Cardiac muscle cell (in vitro differentiated cells and primary cell): ENCODE data around the gene SEH1L. TPM values are rescaled to one million over a fixed set of nuclear protein-coding genes. Genes with fewer than 3 reads are reported as not detected.

ENCODE experiments used
- DNase-seq, 2 donors: peaks; one replicate each; pipeline versions ENCODE4 v3.0.0 to v3.0.0-alpha.2; 2010 to 2017; ENCODE audit warnings: low read depth in 1 of 2, low spot score in 1 of 2
- H3K27ac ChIP-seq: fragments of 200-600 bp; sonication (generic); 2 replicates; pipeline ENCODE4 v1.5.1; 2016
- H3K27me3 ChIP-seq: fragments of 200-600 bp; sonication (generic); 2 replicates; pipeline ENCODE4 v1.6.0; 2016; ENCODE audit warnings: control low read depth
- H3K36me3 ChIP-seq: fragments of 200-600 bp; sonication (generic); 2 replicates; pipeline ENCODE4 v1.5.1; 2016; ENCODE audit warnings: control low read depth
- H3K4me1 ChIP-seq: fragments of 200-600 bp; sonication (generic); 2 replicates; pipeline ENCODE4 v1.8.1; 2017; ENCODE audit warnings: low read depth, mild to moderate bottlenecking, mixed run types
- H3K4me3 ChIP-seq: fragments of 200-600 bp; sonication (generic); 2 replicates; pipeline ENCODE4 v1.5.1; 2016; ENCODE audit warnings: mild to moderate bottlenecking
- H3K9me3 ChIP-seq: fragments of 200-600 bp; sonication (generic); 2 replicates; pipeline ENCODE4 v1.5.1; 2017; ENCODE audit warnings: low read depth, mild to moderate bottlenecking, control low read depth
- polyA plus RNA-seq: library from polyadenylated mRNA; unstranded; fragments of >200 nt; fragmentation: Nextera tagmentation; extraction: Ambion mirVana; gene quantifications from 2 replicates; pipeline ENCODE4 v1.2.1, GENCODE V29; 2016
- total RNA-seq: library from RNA; depleted of rRNA; stranded (reverse); fragments of >200 nt; gene quantifications from 2 replicates; pipeline ENCODE4 v1.2.3, GENCODE V29; 2016
- TF ChIP-seq, protein P1 (sequence below): IDR thresholded peaks from 2 replicates; pipeline ENCODE4 v1.5.1; 2012; ENCODE audit warnings: low read depth, mild to moderate bottlenecking, low read length

The SEH1L gene
- total and polyA plus RNA-seq, 2 experiments from 2014 or later = 20.9 to 30.0 TPM

DNA sequence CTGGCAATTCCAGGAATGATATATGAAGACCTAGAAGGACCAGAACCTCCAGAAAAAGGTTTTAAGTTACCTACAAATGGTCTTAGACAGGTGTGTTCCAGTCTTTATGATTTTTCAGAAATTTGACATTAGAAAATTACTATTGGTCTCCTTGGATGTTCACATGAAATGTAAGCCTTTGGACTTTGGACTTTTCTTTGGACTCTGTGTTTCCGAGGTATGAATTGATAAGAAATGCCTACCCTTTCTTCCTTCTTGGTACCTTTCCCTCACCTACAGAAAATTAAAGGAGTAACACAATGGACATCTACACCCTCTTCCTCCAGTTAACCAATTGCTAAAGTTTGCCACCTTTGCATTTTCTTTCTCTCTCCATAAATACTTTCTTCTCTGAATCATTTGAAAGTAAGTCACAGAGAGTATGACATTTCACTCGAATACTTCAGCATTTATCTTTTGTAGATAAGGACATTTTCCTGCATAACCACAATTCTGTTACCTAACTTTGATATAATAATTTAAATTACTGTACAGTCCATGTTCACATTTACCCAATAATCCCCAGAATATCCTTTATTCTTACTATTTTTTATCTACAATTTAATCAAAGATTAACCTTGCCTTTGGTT, 69.5 kb downstream of the SEH1L start:
- DNase-seq = no peak
- peaks cover 49% of the 10 kb centered on the region for H3K36me3 ChIP-seq
- H3K27ac ChIP-seq = no peak overlapping the region
- TF ChIP-seq, protein P1, sequence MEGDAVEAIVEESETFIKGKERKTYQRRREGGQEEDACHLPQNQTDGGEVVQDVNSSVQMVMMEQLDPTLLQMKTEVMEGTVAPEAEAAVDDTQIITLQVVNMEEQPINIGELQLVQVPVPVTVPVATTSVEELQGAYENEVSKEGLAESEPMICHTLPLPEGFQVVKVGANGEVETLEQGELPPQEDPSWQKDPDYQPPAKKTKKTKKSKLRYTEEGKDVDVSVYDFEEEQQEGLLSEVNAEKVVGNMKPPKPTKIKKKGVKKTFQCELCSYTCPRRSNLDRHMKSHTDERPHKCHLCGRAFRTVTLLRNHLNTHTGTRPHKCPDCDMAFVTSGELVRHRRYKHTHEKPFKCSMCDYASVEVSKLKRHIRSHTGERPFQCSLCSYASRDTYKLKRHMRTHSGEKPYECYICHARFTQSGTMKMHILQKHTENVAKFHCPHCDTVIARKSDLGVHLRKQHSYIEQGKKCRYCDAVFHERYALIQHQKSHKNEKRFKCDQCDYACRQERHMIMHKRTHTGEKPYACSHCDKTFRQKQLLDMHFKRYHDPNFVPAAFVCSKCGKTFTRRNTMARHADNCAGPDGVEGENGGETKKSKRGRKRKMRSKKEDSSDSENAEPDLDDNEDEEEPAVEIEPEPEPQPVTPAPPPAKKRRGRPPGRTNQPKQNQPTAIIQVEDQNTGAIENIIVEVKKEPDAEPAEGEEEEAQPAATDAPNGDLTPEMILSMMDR = no peak
- H3K27me3 ChIP-seq = no peaks in the 10 kb centered on the region
- no peaks in the 10 kb centered on the region for H3K9me3 ChIP-seq
- H3K4me3 ChIP-seq = no peak overlapping the region
- no peaks in the 10 kb centered on the region for H3K4me1 ChIP-seq

DNA sequence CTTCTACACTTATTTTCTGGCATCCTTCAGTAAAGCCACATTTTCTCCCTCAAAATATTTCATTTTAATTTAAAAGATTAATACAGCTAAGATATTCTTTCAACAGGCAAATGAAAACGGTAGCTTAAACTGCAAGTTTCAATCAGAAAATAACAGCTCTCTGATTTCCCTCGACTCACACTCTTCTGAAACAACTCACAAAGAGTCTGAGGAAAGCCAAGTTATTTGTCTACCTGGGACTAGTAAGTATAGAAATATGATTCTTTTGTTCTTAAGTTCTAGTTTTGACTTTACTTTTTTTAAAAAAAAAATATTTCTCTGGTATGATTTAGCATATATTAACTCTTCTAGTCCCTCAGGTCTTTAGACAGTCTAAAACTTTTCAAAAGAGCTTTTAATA, 70.6 kb downstream of the SEH1L start:
- no peak for DNase-seq
- Histone ChIP-seq H3K36me3 (peaks cover 43% of the 10 kb centered on the region), H3K27me3 (no peaks in the 10 kb centered on the region), H3K9me3 (no peaks in the 10 kb centered on the region), H3K27ac (no peak overlapping the region), H3K4me3 (no peak overlapping the region), H3K4me1 (no peaks in the 10 kb centered on the region)
- TF ChIP-seq, protein P1 = no peak

DNA sequence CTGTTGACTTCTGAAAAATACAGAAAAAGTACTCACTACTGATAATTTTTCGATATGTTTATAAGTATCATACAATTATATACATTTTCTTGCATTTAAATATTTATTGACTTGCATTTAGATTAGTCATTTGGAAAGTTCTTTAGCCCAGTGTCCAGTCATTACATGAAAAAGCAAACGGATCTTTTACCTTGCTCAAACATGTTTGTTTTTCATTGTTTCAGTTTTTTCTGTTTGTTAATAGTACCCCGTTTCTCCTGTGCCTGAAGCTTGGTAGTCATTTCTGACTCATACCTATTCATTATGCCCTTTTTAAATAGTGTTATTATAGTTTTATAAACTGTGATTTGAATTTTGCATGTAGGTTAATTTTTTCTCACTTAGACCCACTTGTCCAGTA, 71.5 kb downstream of the SEH1L start:
- Histone ChIP-seq H3K4me1 (no peaks in the 10 kb centered on the region), H3K36me3 (peaks cover 43% of the 10 kb centered on the region), H3K9me3 (no peaks in the 10 kb centered on the region)

DNA sequence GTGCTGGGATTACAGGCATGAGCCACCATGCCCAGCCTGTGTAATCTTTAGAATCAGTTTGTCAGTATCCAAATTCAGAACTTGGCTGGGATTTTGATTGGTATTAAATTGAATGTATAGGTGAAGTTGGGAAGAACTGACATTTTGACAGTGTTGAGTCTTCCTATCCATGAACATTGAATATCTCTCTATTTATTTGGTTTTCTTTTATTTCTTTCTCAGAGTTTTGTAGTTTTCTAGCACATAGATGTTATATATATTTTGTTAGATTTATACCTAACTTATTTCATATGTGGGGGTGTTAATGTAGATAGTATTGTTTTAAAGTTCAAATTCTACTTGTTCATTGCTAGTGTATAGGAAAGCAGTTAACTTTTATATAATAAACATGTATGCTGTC, 74.8 kb downstream of the SEH1L start:
- H3K9me3 ChIP-seq = no peaks in the 10 kb centered on the region
- peaks cover 26% of the 10 kb centered on the region for H3K36me3 ChIP-seq
- H3K27me3 ChIP-seq = no peaks in the 10 kb centered on the region
- DNase-seq = no peak
- H3K4me1 ChIP-seq = peaks cover 11% of the 10 kb centered on the region
- H3K27ac ChIP-seq = no peak overlapping the region
- H3K4me3 ChIP-seq = no peak overlapping the region
- TF ChIP-seq, protein P1 = no peak

More for the DNA sequence above, 71.5 kb downstream of the SEH1L start:
- DNase-seq = no peak
- Histone ChIP-seq H3K4me3 (no peak overlapping the region), H3K27me3 (no peaks in the 10 kb centered on the region), H3K27ac (no peak overlapping the region)
- TF ChIP-seq, protein P1 = no peak

DNA sequence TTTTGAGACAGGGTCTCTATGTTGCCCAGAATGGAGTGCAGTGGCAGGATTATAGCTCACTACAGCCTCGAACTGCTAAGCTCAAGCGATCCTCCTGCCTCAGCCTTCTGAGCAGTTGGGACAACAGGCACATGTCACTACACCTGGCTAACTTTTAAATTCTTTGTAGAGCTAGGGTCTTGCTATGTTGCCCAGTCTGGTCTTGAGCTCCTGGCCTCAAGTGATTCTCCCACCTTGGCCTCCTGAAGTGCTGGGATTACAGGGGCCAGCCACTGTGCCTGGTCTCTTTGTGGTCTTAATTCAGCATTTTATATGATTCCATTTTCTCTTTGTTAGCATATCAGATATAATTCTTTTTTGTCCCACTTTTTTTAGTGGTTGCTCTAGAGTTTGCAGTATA, 77.4 kb downstream of the SEH1L start:
- TF ChIP-seq, protein P1 = no peak
- Histone ChIP-seq H3K9me3 (no peaks in the 10 kb centered on the region), H3K4me3 (no peak overlapping the region), H3K27me3 (no peaks in the 10 kb centered on the region), H3K27ac (no peak overlapping the region), H3K36me3 (peaks cover 11% of the 10 kb centered on the region), H3K4me1 (peaks cover 21% of the 10 kb centered on the region)
- DNase-seq = no peak
